Keratinocyte (primary cell): ENCODE data around the gene GNAT2.

Experiments
- EZH2 ChIP-seq: IDR thresholded peaks from one replicate; pipeline ENCODE4 v1.6.1; 2012; ENCODE audit warnings: inconsistent platforms, mild to moderate bottlenecking, low read length, moderate library complexity
- TF ChIP-seq, protein P1 (sequence below), 3 experiments: IDR thresholded peaks in 1 of 3; conservative IDR thresholded peaks in 1 of 3; optimal IDR thresholded peaks in 1 of 3; 2 replicates in 2 of 3; 3 replicates in 1 of 3; pipeline versions ENCODE3 to v1.5.1; 2011; ENCODE audit warnings: low read length in 3 of 3, mild to moderate bottlenecking in 3 of 3, moderate library complexity in 2 of 3, control low read depth in 1 of 3, inconsistent platforms in 1 of 3; ENCODE audit not compliant: insufficient read depth in 2 of 3; ENCODE audit errors: extremely low read depth in 1 of 3

DNA sequence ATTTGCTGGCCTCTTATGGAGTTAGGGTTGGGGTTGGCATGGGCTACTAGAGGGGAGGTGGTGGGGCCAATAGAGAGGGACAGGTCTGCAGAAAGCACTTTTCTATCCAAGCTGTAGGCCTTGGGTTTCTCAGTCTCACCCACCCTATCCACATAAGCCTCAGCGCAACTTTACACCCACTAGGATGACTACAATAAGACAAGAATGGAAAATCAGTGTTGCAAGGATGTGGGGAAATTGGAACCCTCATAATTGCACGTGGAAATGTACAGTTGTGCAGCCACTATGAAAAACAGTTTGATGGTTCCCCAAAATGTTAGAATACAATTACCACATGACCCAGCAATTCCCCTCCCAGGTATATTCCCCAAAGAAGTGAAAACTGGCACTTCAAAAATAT lies 22.4 kb upstream of the GNAT2 start:
- TF ChIP-seq, protein P1, sequence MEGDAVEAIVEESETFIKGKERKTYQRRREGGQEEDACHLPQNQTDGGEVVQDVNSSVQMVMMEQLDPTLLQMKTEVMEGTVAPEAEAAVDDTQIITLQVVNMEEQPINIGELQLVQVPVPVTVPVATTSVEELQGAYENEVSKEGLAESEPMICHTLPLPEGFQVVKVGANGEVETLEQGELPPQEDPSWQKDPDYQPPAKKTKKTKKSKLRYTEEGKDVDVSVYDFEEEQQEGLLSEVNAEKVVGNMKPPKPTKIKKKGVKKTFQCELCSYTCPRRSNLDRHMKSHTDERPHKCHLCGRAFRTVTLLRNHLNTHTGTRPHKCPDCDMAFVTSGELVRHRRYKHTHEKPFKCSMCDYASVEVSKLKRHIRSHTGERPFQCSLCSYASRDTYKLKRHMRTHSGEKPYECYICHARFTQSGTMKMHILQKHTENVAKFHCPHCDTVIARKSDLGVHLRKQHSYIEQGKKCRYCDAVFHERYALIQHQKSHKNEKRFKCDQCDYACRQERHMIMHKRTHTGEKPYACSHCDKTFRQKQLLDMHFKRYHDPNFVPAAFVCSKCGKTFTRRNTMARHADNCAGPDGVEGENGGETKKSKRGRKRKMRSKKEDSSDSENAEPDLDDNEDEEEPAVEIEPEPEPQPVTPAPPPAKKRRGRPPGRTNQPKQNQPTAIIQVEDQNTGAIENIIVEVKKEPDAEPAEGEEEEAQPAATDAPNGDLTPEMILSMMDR (optimal IDR thresholded peaks at IDR 0.05 in 1 of 3, IDR thresholded peaks at IDR 0.05 in 1 of 3, conservative IDR thresholded peaks at IDR 0.05 in 1 of 3; ENCODE audit: extremely low read depth in 1 of 3, insufficient read depth in 2 of 3, low read length in 3 of 3): no peak
- TF ChIP-seq EZH2: no peak
